A549 (cell line): ENCODE measurements around the gene PKHD1.

Experiments used
- BHLHE40 ChIP-seq: IDR thresholded peaks from 2 replicates; pipeline ENCODE4 v1.6.1; 2012; ENCODE audit warnings: low read depth, low read length, inconsistent platforms
- EHF ChIP-seq: fragments of 250-450 bp; sonication (Bioruptor Pico); IDR thresholded peaks from 2 replicates; pipeline ENCODE4 v1.5.0; 2020; ENCODE audit warnings: mild to moderate bottlenecking
- HOXB5 ChIP-seq: fragments of 250-450 bp; sonication (Bioruptor Pico); IDR thresholded peaks from 2 replicates; pipeline ENCODE4 v1.5.0; 2020; ENCODE audit warnings: mild to moderate bottlenecking, moderate library complexity
- MAFK ChIP-seq: fragments of 450-650 bp; IDR thresholded peaks from 2 replicates; pipeline ENCODE4 v1.6.1; 2014; ENCODE audit not compliant: partially characterized antibody
- MYC ChIP-seq: IDR thresholded peaks from 2 replicates; pipeline ENCODE4 v1.6.1; 2012; ENCODE audit warnings: mild to moderate bottlenecking, inconsistent platforms, low read length, improper control_type of control experiment, borderline replicate concordance
- POLR2AphosphoS2 ChIP-seq: conservative IDR thresholded peaks from 2 replicates; pipeline ENCODE4 v1.6.1; 2012; ENCODE audit warnings: low read length, improper control_type of control experiment, inconsistent platforms
- RAD21 ChIP-seq, 2 experiments: fragments of >200 bp in 1 of 2; sonication (Bioruptor Twin) in 1 of 2; formaldehyde crosslinking in 1 of 2; IDR thresholded peaks in 1 of 2; conservative IDR thresholded peaks in 1 of 2; 2 replicates in 1 of 2; 3 replicates in 1 of 2; pipeline ENCODE4 v1.6.1; 2012 to 2018; ENCODE audit warnings: inconsistent platforms in 1 of 2
- RNF2 ChIP-seq: fragments of 200-600 bp; sonication (generic); IDR thresholded peaks from 2 replicates; pipeline ENCODE4 v1.6.1; 2016; ENCODE audit warnings: low read depth, mild to moderate bottlenecking, antibody characterized with exemption, moderate library complexity, borderline replicate concordance
- SMC3 ChIP-seq: fragments of >200 bp; sonication (Bioruptor Twin); formaldehyde crosslinking; IDR thresholded peaks from 3 replicates; pipeline ENCODE4 v1.6.1; 2018; ENCODE audit warnings: inconsistent platforms
- TP53 ChIP-seq: fragments of 250-450 bp; sonication (Bioruptor Pico); IDR thresholded peaks from 2 replicates; pipeline ENCODE4 v1.5.0; 2021; ENCODE audit warnings: mild to moderate bottlenecking, moderate library complexity
- TF ChIP-seq, protein P1 (sequence below): fragments of >200 bp; sonication (Bioruptor Twin); formaldehyde crosslinking; IDR thresholded peaks from 3 replicates; pipeline ENCODE4 v1.5.1; 2016
- TF ChIP-seq, protein P2 (sequence below): IDR thresholded peaks from 2 replicates; pipeline ENCODE4 v1.6.1; 2012; ENCODE audit warnings: low read depth, borderline replicate concordance
- TF ChIP-seq, protein P3 (sequence below): IDR thresholded peaks from 2 replicates; pipeline ENCODE4 v1.6.1; 2012

DNA sequence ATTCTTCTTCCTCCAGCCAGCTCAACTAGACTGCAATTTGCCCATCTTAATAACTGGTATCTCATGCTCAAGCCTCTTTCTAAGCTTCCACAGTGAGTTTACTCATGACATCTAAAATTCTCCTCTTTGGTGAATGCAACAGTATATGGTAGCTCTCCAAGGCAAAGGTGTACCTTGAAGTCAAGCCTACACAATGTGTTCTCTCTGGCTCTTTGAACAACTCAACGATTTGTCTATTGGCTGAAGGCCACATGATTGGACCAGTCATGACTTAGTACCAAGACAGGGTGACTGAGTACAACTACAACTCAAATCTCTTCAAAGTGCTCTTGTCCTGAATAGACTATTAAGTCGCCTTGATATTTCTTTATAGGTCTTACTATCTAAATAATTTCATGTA is 199.6 kb downstream of the PKHD1 start:
- TF ChIP-seq, protein P1, sequence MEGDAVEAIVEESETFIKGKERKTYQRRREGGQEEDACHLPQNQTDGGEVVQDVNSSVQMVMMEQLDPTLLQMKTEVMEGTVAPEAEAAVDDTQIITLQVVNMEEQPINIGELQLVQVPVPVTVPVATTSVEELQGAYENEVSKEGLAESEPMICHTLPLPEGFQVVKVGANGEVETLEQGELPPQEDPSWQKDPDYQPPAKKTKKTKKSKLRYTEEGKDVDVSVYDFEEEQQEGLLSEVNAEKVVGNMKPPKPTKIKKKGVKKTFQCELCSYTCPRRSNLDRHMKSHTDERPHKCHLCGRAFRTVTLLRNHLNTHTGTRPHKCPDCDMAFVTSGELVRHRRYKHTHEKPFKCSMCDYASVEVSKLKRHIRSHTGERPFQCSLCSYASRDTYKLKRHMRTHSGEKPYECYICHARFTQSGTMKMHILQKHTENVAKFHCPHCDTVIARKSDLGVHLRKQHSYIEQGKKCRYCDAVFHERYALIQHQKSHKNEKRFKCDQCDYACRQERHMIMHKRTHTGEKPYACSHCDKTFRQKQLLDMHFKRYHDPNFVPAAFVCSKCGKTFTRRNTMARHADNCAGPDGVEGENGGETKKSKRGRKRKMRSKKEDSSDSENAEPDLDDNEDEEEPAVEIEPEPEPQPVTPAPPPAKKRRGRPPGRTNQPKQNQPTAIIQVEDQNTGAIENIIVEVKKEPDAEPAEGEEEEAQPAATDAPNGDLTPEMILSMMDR, result no peak
- no peak for TF ChIP-seq EHF (CRISPR knock-in tag)
- TF ChIP-seq RNF2, result no peak
- TF ChIP-seq POLR2AphosphoS2, result no peak
- no peak for TF ChIP-seq RAD21 (conservative IDR thresholded peaks at IDR 0.05 in 1 of 2, IDR thresholded peaks at IDR 0.05 in 1 of 2)
- no peak for TF ChIP-seq HOXB5 (CRISPR knock-in tag)
- no peak for TF ChIP-seq BHLHE40
- TF ChIP-seq, protein P2, sequence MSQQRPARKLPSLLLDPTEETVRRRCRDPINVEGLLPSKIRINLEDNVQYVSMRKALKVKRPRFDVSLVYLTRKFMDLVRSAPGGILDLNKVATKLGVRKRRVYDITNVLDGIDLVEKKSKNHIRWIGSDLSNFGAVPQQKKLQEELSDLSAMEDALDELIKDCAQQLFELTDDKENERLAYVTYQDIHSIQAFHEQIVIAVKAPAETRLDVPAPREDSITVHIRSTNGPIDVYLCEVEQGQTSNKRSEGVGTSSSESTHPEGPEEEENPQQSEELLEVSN, result no peak
- TF ChIP-seq MYC, result no peak
- TF ChIP-seq, protein P3, sequence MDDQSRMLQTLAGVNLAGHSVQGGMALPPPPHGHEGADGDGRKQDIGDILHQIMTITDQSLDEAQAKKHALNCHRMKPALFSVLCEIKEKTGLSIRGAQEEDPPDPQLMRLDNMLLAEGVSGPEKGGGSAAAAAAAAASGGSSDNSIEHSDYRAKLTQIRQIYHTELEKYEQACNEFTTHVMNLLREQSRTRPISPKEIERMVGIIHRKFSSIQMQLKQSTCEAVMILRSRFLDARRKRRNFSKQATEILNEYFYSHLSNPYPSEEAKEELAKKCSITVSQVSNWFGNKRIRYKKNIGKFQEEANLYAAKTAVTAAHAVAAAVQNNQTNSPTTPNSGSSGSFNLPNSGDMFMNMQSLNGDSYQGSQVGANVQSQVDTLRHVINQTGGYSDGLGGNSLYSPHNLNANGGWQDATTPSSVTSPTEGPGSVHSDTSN, result no peak
- TF ChIP-seq TP53 (CRISPR knock-in tag), result no peak
- no peak for TF ChIP-seq SMC3
- no peak for TF ChIP-seq MAFK
